Left ventricle myocardium inferior (tissue), 1 donor: Measurements from ENCODE around the gene FPR2. TPM values are rescaled to one million over a fixed set of nuclear protein-coding genes. Genes with fewer than 3 reads are reported as not detected.

Experiments used
- DNase-seq: peaks from one replicate; pipeline ENCODE4 v3.0.0-alpha.2; 2020
- H3K27ac ChIP-seq: fragments of 200-600 bp; replicated peaks from 2 replicates; pipeline ENCODE4 v1.8.0; 2021
- H3K27me3 ChIP-seq: fragments of 200-600 bp; 2 replicates; pipeline ENCODE4 v1.8.0; 2021; ENCODE audit warnings: low read depth
- H3K36me3 ChIP-seq: fragments of 200-600 bp; 2 replicates; pipeline ENCODE4 v1.8.0; 2021
- H3K4me1 ChIP-seq: fragments of 200-600 bp; 2 replicates; pipeline ENCODE4 v1.8.0; 2021
- H3K4me3 ChIP-seq: fragments of 200-600 bp; 2 replicates; pipeline ENCODE4 v1.8.0; 2021; ENCODE audit warnings: mild to moderate bottlenecking, moderate library complexity
- H3K9me3 ChIP-seq: fragments of 200-600 bp; replicated peaks from 2 replicates; pipeline ENCODE4 v1.8.0; 2021
- CTCF ChIP-seq: fragments of 200-600 bp; IDR thresholded peaks from 2 replicates; pipeline ENCODE4 v1.8.0; 2021; ENCODE audit warnings: antibody characterized with exemption, mild to moderate bottlenecking, borderline replicate concordance
- intact Hi-C: fragments of 100-400 bp; cut with micrococcal nuclease; formaldehyde crosslinking; loops from one replicate; pipeline ENCODE4 v1.11.0; 2022
- total RNA-seq: library from RNA; stranded (reverse); fragmentation: NEBNext Ultra II Directional; extraction: Animal tissue kit (Norgen Biotek cat#: 25700); gene quantifications from one replicate; pipeline ENCODE4 v1.2.1, GENCODE V29; 2021
- donor health status: DM: no; HTN: yes; CAD: no; lungs with severe emphysema.

Gene FPR2
- total RNA-seq, 1 donor from 2014 or later = 0.74 TPM

- H3K27me3 ChIP-seq = peaks cover 30% of the 10 kb centered on the region
- intact Hi-C loops = no loop called here
- TF ChIP-seq CTCF = no peak
- DNase-seq = no peak
- H3K9me3 ChIP-seq = no peaks in the 10 kb centered on the region
- H3K4me1 ChIP-seq = no peaks in the 10 kb centered on the region
- peak within 1 kb of the TSS; percentile 15 for H3K4me3 ChIP-seq
- H3K36me3 ChIP-seq = no peaks in the 10 kb centered on the region
- peak within 1 kb of the TSS; percentile 8 for H3K27ac ChIP-seq
Observed at GRCh38 chr19:51751655-51752054, 9.3 kb upstream of the FPR2 start, which contains the start of gene FPR1. Gene FPR1 (minus strand): TSS chr19:51751878. CDS start chr19:51746994, 4,884 bp downstream.

GRCh38 chr19:51754109-51754508, 6.9 kb upstream of the FPR2 start:
- TF ChIP-seq CTCF = no peak
- H3K27ac ChIP-seq = peak overlapping the region; percentile 19
- no peak for DNase-seq
- H3K4me1 ChIP-seq = no peaks in the 10 kb centered on the region
- peaks cover 7% of the 10 kb centered on the region for H3K27me3 ChIP-seq
- no peak overlapping the region for H3K4me3 ChIP-seq
- intact Hi-C loops = no loop called here
- no peaks in the 10 kb centered on the region for H3K9me3 ChIP-seq
- no peaks in the 10 kb centered on the region for H3K36me3 ChIP-seq

GRCh38 chr19:51754770-51755169, 6.2 kb upstream of the FPR2 start:
- Histone ChIP-seq H3K27ac (peak overlapping the region; percentile 19), H3K36me3 (no peaks in the 10 kb centered on the region), H3K9me3 (no peaks in the 10 kb centered on the region), H3K4me3 (no peak overlapping the region), H3K27me3 (peaks cover 10% of the 10 kb centered on the region), H3K4me1 (no peaks in the 10 kb centered on the region)
- intact Hi-C loops = no loop called here
- DNase-seq = no peak
- no peak for TF ChIP-seq CTCF

GRCh38 chr19:51755571-51755970, 5.4 kb upstream of the FPR2 start:
- intact Hi-C loops = no loop called here
- TF ChIP-seq CTCF = no peak
- Histone ChIP-seq H3K27ac (no peak overlapping the region), H3K27me3 (peaks cover 18% of the 10 kb centered on the region), H3K4me1 (no peaks in the 10 kb centered on the region), H3K36me3 (no peaks in the 10 kb centered on the region), H3K4me3 (no peak overlapping the region), H3K9me3 (no peaks in the 10 kb centered on the region)
- no peak for DNase-seq

GRCh38 chr19:51761696-51762095, 716 bp downstream of the FPR2 start:
- Histone ChIP-seq H3K36me3 (no peaks in the 10 kb centered on the region), H3K27me3 (peaks cover 39% of the 10 kb centered on the region), H3K27ac (no peak overlapping the region), H3K4me1 (no peaks in the 10 kb centered on the region), H3K4me3 (no peak overlapping the region), H3K9me3 (no peaks in the 10 kb centered on the region)
- DNase-seq = no peak
- no peak for TF ChIP-seq CTCF
- intact Hi-C loops = no loop called here

- peaks cover 33% of the 10 kb centered on the region for H3K27me3 ChIP-seq
- DNase-seq = no peak
- H3K27ac ChIP-seq = no peak overlapping the region
- TF ChIP-seq CTCF = no peak
- no peaks in the 10 kb centered on the region for H3K36me3 ChIP-seq
- intact Hi-C loops = no loop called here
- no peaks in the 10 kb centered on the region for H3K9me3 ChIP-seq
- no peak overlapping the region for H3K4me3 ChIP-seq
- no peaks in the 10 kb centered on the region for H3K4me1 ChIP-seq
Observed at GRCh38 chr19:51765086-51765485, 4.1 kb downstream of the FPR2 start.
